GM18907 (cell line): ENCODE results near the gene SUSD2.
"Not testable (repeated sequence)": the region's sequence is repeated elsewhere in the genome, so short reads cannot be mapped to it uniquely, and the experiment has no call there.

Experiments
- ATAC-seq: cut with Tn5 transposase; IDR thresholded peaks from one replicate; pipeline ENCODE4 v1.9.1; 2021; ENCODE audit warnings: mild to moderate bottlenecking, moderate library complexity; ENCODE audit not compliant: unreplicated experiment

Gene SUSD2

DNA sequence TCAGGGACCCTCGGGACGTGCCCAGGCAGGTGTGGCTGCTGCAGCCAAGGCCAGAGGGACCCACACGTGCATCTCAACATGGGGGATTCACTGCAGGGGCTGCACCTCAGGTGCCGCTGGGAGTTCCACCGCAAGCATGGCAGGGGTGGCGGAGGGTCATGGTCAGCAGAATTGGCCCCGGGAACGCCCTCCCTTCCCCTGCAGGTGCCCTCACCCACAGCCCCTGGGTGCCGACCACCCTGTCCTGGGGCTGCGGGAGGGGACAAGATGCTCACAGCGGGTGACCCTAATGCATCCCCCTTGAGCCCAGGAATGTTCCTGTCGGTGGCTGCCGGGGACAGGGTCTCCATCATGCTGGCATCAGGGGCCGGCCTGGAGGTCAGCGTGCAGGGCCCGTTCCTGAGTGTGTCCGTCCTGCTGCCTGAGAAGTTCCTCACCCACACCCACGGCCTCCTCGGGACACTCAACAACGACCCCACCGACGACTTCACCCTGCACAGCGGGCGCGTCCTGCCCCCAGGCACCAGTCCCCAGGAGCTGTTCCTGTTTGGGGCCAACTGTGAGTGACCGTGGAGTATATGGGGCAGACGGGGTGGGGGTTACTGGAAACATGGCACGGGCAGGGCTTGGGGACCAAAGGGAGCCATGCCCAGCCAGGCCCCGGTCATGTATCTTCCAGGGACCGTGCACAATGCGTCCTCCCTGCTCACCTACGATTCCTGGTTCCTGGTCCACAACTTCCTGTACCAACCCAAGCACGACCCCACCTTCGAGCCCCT lies 5.8 kb downstream of the SUSD2 start:
- ATAC-seq, result no peak

DNA sequence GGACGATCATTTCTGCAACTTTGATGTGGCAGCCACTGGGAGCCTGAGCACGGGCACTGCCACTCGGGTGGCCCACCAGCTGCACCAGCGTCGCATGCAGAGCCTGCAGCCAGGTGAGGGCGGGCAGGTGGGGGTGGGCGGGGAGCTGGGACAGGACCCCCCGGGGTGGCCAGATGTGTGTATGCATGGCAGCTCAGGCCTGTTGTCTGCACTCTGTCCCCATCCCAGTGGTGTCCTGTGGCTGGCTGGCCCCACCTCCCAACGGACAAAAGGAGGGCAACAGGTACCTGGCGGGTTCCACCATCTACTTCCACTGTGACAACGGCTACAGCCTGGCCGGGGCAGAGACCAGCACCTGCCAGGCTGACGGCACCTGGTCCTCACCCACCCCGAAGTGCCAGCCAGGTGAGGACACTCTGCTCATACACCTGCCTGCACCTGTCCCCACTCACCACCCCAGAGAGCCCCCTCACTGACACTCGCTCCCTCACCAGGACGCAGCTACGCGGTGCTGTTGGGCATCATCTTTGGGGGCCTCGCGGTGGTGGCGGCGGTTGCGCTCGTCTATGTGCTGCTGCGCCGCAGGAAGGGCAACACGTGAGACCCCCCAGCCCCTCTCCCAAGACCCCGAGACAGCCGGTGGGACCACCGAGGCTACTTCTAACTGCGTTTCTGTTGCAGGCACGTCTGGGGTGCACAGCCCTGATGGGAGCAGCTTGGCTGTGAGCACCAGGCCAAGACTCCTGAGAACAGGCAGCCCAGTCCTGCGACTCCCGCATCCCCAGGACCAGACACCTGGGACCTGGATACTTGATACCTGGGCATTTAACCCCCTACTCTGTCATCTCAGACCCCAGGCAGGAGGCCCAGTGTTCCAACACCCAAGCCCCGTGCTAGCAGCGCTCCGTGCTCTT lies 6.7 kb downstream of the SUSD2 start:
- ATAC-seq, result no peak

DNA sequence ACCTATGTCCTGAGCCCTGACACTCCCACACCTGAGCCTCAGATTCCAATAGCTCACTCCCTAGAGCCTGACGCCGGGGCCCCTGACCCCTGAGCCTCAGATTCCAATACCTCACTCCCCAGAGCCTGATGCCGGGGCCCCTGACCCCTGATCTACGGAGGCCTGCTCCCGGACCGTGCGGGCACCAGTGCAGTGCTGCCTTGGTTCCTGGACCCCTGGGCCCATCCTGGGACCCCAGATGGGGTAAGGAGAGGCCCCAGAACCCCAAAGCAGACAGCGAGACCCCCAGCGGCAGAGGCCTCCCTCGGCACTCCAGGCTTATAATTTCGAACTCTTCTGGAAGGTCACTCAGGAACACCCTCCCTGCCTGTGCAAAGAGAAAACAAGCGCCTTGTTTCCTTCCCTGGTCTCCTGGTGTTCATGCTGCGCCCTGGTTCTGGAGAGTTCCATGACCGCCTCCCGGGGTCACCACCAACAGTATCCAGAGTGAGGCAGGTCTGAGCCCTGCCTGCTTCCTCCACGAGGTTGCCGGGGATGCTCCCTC lies 7.5 kb downstream of the SUSD2 start:
- no peak for ATAC-seq

DNA sequence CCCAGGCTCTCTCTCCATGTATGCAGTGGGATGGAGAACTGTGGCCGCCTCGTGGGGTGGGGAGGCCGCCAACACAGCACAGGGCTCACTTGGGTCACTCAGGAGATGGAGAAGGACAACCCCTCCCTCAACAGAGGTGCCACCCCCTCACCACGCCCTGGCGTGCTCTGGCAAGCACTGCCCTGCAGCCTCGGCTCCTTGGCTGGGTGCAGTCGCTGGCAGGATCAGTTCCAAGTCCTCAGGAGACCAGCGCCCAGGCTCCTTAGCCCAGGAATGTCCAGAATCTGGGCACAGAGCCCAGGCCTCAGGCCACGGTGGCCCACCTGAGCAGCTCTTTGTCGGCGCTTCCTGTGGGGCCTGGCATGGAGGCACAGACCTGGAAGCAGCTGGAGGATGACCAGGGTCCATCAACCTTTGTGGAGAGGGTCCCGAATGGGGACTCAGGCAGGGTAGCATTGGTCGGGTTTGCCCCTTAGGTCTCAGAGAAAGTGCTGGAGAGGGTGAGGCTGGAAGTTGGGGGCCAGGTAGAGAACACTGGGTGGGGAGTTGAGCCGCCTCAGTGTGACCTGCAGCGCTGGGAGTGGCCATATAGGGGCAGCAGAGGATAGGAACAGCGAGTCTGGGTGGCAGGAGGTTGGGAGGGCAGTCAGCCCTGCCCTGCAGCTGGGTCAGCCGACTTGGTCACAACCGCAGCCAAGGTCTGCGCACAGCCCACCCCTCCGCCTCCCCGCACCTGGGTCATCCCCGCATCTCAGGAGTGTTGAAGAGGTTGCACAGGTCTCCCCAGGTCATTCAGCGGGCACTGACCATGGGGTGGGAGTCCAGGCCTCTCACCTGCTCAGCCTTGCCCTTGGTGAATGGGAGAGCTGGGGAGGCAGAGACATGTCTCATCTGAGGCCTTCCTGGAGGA lies 8.2 kb downstream of the SUSD2 start:
- ATAC-seq, result no peak

DNA sequence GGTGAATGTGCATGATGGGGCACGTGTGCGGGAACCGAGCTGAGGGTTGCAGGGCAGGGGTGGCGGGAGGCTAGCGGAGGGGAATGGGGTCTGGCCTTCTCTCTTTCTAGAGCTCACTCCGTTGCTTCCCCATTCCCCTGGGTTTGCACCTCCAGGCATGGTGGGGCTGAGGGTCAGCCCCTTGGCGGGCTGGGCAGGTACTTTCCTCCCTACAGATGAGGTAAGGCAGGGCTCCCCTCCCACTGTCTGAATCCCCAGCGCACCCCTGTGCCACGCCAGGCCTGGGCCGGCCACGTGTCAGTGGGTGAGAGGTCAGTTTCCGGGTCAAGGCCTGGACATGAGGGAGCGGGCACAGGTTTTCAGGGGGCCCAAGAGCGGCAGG lies 8.9 kb downstream of the SUSD2 start:
- no peak for ATAC-seq

DNA sequence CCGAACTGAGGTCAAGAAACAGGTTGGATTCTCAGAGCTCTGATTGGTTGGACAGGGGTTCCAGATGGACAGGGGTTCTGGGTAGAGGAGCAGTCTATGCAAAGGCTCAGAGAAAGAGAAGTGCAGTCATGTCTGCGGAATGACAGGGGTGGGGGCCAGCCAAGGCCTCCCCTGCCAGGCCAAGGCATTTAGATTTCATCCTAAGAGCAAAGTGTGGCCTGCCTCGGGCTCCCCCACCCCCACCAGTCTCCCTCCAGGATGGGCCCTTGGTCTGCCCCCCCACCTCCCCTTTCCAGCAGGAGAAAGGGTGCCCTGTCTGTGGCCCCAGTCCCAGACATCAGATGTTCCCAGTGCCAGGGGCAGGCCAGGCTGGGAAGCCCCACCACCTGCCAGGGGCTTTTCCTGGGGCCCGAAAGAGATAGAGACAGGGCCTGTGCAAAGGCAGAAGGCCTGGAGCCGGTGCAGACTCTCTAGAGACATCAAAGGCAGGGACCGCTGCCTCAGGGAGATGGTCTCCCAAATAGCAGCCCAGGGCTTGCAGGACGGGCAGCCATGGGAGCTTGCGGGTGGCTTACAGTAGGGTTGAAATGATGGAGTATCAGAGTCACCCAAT lies 9.4 kb downstream of the SUSD2 start:
- no peak for ATAC-seq

DNA sequence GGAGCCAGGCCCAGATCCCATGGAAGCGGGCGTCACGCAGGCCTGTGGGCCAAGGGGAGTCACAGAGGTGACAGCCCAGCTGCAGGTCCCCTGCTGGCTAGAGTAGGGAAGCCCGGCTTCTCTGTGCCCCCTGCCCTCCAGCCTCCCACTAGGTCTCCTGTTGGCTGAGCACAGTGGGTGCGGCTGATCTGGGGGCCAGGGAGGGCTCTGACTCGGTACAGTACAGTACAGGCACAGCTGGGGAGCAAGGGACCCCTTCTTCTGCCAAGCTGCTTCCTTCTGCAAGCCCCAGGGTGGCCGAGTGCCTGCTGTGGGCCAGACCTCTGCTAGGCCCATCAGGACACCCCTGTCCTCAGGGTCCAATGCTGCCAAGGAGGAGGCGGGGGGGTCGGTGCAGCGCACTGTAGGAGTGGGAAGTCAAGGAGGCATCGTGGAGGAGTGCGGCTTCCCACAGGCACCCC lies 10.1 kb downstream of the SUSD2 start:
- ATAC-seq, result no peak

DNA sequence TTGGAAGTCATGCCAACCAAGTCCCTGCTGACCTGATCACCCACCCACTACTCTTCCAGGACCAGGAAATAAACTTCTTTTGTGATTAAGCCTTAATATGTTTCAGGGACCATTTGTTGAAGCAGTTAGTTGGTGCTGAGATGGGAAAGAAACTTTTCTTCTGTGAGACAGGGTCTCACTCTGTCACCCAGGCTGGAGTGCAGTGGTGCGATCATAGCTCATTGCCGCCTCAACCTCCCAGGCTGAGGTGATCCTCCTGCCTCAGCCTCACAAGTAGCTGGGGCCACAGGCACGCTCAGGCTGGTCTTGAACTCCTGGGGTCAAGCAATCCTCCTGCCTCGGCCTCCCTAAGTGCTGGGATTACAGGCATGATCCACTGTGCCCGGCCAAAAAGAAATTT lies 10.6 kb downstream of the SUSD2 start:
- no peak for ATAC-seq

DNA sequence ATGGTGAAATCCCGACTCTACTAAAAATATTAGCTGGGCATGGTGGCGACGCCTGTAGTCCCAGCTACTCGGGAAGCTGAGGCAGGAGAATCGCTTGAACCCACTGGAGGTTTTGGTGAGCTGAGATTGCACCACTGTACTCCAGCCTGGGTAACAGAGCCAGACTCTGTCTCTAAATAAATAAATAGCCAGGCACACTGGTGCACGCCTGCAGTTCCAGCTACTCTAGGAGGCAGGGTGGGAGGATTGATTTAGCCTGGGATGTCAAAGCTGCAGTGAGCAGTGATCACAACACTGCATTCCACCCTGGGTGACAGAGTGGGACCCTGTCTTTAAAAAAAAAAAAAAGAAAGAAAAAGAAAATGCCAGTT lies 17.4 kb downstream of the SUSD2 start:
- no peak for ATAC-seq

DNA sequence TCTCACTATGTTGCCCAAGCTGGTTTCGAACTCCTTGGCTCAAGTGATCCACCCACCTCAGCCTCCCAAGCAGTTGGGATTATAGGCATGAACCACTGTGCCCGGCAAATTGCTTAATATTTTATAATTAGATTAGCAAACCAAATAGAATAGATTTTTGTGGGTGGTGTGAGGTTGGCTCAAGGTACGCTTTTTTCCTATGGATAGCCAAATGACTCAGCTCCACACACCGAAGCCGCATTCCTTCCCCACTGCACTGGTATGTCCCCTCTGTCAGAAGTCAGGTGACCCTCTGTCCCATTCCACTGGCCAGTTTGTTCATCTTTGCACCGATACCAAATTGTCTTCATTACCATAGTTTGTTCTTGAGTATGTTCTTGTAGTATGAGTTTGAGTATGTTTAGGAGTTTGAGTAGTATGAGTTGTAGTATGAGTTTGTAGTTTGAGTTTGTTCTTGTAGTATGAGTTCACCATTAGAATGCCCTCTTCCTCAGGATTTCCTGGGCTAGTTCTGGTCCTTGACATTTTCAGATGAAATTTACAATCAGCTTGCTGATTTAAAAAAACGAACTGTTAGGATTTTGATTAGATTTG lies 19.4 kb downstream of the SUSD2 start:
- no peak for ATAC-seq

DNA sequence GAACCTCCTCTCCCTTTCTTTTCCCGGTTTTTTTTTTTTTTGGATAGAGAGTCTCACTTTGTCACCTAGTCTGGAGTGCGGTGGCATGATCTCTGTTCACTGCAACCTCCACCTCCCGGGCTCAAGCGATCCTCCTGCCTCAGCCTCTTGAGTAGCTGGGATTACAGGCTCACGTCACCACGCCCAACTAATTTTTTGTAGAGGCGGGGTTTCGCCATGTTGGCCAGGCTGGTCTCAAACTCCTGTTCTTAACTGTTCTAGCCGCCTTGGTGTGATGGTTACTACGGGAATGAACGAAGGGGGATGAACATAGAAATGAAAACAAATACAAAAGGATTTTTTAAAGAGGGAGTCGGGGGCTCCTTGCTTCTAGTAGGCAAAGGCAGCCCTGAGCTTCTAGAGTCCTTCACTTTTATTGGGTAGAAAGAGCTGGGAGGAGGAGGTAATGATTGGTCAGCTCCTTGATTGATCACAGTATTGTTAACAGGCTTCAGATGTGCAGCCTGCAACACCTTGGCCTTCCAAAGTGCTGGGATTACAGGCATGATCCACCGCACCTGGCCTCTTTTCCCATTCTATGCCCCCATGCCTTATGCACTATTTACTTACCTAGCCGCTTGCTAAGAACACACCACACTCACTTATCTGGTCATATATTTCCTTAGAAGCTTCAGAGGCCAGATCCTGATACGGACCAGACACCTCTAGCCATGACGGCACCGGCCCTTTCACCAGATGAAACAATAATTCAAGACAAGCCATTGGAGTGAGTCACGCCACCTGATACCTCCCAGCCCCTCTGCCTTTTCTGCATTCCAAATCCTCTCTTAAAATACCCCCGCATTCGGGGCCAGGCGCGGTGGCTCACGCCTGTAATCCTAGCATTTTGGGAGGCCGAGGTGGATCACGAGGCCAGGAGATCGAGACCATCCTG lies 20.7 kb downstream of the SUSD2 start:
- ATAC-seq, result no peak

DNA sequence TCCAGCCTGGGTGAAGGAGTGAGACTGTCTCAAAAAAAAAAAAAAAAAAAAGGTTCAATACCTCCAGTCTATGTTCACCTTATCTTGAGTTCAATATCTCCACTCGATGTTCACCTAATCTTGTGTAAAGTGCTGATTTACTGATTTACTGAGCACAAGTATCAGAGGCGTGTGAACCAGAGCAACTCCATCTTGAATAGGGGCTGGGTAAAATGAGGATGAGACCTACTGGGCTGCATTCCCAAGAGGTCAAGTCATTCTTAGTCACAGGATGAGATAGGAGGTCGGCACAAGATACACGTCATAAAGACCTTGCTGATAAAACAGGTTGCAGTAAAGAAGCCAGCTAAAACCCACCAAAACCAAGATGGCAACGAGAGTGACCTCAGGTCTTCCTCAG lies 22.6 kb downstream of the SUSD2 start:
- ATAC-seq, result not testable (repeated sequence)

DNA sequence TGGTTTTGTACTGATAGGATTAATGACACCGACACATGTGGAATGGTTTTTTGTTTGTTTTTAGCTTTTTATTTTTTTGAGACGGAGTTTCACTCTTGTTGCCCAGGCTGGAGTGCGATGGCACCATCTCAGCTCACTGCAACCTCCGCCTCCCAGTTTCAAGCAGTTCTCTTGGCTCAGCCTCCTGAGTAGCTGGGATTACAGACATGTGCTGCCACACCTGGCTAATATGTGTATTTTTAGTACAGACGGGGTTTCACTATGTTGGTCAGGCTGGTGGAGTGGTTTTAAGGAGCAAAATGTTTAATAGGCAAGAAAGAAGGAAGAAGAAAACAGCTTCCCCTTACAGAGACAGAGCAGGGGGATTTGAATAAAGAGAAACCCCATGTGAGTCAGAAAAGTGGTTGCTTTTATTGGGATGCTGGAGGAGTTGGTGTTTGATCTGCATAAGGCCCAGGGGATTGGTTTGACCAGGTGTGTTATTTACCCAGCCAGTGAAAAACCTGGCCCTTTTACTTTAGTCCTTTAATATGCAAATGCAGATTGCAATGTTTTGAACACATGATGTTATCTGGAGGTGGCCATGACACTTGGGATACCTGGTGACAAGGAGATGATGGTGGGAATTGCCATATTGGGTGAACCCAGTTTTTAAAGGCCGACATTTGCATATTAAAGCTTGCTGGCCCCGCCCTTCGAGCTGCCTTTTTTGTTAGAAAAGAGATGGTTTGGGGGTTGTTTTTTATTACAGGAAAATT lies 24.3 kb downstream of the SUSD2 start:
- no peak for ATAC-seq

DNA sequence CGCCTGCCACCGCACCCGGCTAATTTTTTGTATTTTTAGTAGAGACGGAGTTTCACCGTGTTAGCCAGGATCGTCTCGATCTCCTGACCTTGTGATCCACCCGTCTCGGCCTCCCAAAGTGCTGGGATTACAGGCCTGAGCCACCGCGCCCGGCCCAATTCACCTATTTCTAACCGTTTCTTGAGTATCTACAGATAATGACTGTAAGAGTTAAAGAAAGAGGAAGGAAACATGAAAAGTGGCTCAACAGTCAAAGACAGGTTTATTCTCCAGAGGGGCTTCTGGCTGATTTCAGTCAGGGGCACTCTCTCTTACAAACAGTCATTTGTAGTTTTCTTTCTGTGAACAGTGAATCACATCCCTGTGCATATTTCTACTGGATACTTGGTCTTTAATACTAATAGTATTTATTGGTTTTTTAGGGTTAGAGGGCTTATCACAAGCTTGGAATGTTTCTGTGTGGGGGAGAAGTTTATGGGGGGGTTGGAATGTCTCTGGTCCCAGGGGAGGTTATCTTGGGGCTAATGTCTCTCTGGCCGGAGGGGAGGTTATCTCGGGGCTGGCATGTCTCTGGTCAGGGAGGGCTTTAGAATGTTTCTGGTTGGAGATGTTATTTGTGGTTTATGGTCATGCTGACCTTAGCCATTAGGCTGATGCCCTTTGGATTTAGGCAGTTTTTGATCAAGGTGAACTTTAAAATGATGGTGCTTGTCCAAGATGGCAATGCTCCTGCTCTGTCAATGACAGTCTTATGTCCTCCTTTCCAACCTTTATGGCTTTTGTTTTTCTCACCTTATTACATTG lies 25.4 kb downstream of the SUSD2 start:
- not testable (repeated sequence) for ATAC-seq

DNA sequence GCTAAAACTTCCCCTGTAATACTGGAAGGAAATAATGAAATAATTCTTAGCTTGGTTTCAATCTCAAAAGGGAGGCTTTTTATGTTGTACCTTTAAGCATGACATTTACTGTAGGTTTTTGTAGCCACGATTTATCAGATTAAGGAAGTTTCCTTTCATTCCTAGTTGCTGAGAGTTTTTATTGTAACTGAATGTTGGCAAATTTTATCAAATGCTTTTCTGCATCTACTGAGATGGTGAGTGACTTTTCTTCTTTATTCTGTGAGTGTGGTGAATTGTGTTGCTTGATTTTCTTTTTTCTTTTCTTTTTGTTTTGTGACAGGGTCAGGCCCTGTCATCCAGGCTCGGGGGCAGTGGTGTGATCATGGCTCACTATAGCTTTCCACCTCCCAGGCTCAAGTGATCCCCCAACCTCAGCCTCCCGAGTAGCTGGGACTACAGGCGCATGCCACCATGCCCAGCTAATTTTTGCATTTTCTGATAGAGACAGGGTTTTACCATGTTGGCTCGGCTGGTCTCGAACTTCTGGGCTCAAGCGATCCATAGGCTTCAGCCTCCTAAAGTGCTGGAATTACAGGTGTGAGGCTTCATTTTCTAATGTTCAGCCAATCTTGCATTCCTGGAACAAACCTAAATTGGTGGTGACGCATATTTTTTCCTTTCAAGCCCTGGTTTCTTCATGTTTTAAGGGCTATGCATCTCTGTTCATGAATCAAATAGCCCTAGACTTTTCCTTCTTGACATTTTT lies 26.2 kb downstream of the SUSD2 start:
- no peak for ATAC-seq

DNA sequence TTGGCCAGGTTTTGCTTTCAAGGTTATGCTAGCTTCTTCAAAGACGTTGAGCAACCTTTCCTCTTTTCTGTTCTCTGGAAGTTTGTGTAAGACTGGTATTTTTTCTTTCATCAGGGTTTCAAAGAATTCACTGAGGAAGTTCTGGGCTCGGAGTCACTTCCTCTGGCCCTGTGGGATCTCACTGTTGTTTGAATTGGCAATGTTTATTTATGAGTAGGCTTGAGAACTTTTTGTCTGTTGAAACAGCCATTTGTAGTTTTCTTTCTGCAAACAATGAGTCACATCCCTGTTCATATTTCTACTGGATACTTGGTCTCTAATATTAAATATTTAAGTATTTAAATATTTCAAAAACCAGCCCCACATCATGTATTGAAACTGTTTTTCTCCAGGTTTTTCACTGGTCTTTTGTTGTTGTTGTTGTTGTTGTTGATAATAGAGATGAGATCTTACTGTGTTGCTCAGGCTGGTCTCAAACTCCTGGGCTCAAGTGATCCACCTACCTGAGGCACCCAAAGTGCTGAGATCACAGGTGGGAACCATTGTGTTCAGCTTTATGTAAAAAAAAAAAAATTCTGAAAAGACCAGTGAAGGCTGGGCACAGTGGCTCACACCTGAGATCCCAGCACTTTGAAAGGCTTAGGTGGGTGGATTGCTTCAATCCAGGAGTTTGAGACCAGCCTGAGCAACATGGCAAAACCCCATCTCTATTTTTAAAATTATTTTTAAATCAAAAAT lies 26.9 kb downstream of the SUSD2 start:
- ATAC-seq, result no peak
